Measurements from ENCODE around the gene NDC80.
A peak's percentile ranks its signal among the peaks of the same experiment; 100 is the strongest.
"Not testable (repeated sequence)": the region's sequence is repeated elsewhere in the genome, so short reads cannot be mapped to it uniquely, and the experiment has no call there.

Gene NDC80

GRCh38 chr18:2655178-2655953 is 84.0 kb downstream of the NDC80 start, which contains the start of gene SMCHD1:
Gene SMCHD1 (plus strand): TSS chr18:2655726. CDS start chr18:2656076, 350 bp downstream.
- ATAC-seq (replicated peaks) (peak; percentile 77 to 81), DNase-seq (peak; percentile 93)
- no peaks in the 10 kb centered on the region for H3K27me3 Mint-ChIP-seq
- peak within 1 kb of the TSS; percentile 99 for H3K27ac Mint-ChIP-seq
- H3K4me1 Mint-ChIP-seq = peaks cover 19 to 38% of the 10 kb centered on the region in 2 donors
- H3K4me3 Mint-ChIP-seq = peak within 1 kb of the TSS; percentile 94 to 98
- peaks cover 17 to 18% of the 10 kb centered on the region in 2 donors for H3K36me3 Mint-ChIP-seq
- H3K9me3 Mint-ChIP-seq = no peaks in the 10 kb centered on the region

GRCh38 chr18:2655954-2656236 is 84.5 kb downstream of the NDC80 start:
- peak; percentile 34 to 38 for ATAC-seq (replicated peaks)
- DNase-seq = no peak
- Mint-ChIP-seq H3K27me3 (no peaks in the 10 kb centered on the region), H3K9me3 (peaks cover 0 to 1% of the 10 kb centered on the region in 2 donors), H3K27ac (peak overlapping the region; percentile 99), H3K4me3 (peak overlapping the region; percentile 94 to 98), H3K4me1 (peaks cover 21 to 41% of the 10 kb centered on the region in 2 donors), H3K36me3 (peaks cover 19 to 20% of the 10 kb centered on the region in 2 donors)

GRCh38 chr18:2656237-2656980 is 85.1 kb downstream of the NDC80 start:
- Mint-ChIP-seq H3K36me3 (peaks cover 22 to 23% of the 10 kb centered on the region in 2 donors), H3K27me3 (no peaks in the 10 kb centered on the region), H3K9me3 (peaks cover 0 to 3% of the 10 kb centered on the region in 2 donors), H3K27ac (peak overlapping the region; percentile 99), H3K4me3 (peak overlapping the region; percentile 94 to 98), H3K4me1 (peaks cover 23 to 43% of the 10 kb centered on the region in 2 donors)
- ATAC-seq (replicated peaks) (peak; percentile 13 to 17), DNase-seq (no peak)

- Mint-ChIP-seq H3K9me3 (peaks cover 0 to 3% of the 10 kb centered on the region in 2 donors), H3K4me3 (peak overlapping the region; percentile 94 to 98), H3K36me3 (peaks cover 22 to 25% of the 10 kb centered on the region in 2 donors), H3K27me3 (no peaks in the 10 kb centered on the region), H3K27ac (peak overlapping the region; percentile 99), H3K4me1 (peaks cover 25 to 43% of the 10 kb centered on the region in 2 donors)
- no peak for DNase-seq
- ATAC-seq (replicated peaks) = no peak
Measured at GRCh38 chr18:2656981-2657512, 85.7 kb downstream of the NDC80 start.

- ATAC-seq (replicated peaks) = peak; percentile 34 to 39
- DNase-seq = no peak
Measured at GRCh38 chr18:2657788-2658458, 86.6 kb downstream of the NDC80 start.

GRCh38 chr18:2660849-2661248 is 89.5 kb downstream of the NDC80 start:
- H3K9me3 Mint-ChIP-seq; DNase-seq; H3K27me3 Mint-ChIP-seq; ATAC-seq (replicated peaks): not testable (repeated sequence)
- Mint-ChIP-seq H3K27ac (peak overlapping the region; percentile 65), H3K4me1 (peaks cover 35 to 61% of the 10 kb centered on the region in 2 donors), H3K4me3 (peak overlapping the region in 1 of 2 donors; percentile 18), H3K36me3 (peaks cover 46 to 49% of the 10 kb centered on the region in 2 donors)

More at GRCh38 chr18:2657788-2658458, 86.6 kb downstream of the NDC80 start:
- peaks cover 25 to 28% of the 10 kb centered on the region in 2 donors for H3K36me3 Mint-ChIP-seq
- no peaks in the 10 kb centered on the region for H3K27me3 Mint-ChIP-seq
- H3K27ac Mint-ChIP-seq = peak overlapping the region; percentile 97
- peak overlapping the region; percentile 84 to 92 for H3K4me3 Mint-ChIP-seq
- peaks cover 0 to 3% of the 10 kb centered on the region in 2 donors for H3K9me3 Mint-ChIP-seq
- H3K4me1 Mint-ChIP-seq = peaks cover 27 to 51% of the 10 kb centered on the region in 2 donors

GRCh38 chr18:2662288-2662687 is 90.9 kb downstream of the NDC80 start:
- Mint-ChIP-seq H3K4me1 (peaks cover 31 to 66% of the 10 kb centered on the region in 2 donors), H3K36me3 (peaks cover 43 to 45% of the 10 kb centered on the region in 2 donors)
- ATAC-seq (replicated peaks); DNase-seq; H3K27me3 Mint-ChIP-seq; H3K27ac Mint-ChIP-seq; H3K9me3 Mint-ChIP-seq; H3K4me3 Mint-ChIP-seq: not testable (repeated sequence)

- Mint-ChIP-seq H3K9me3 (peaks cover 0 to 4% of the 10 kb centered on the region in 2 donors), H3K4me1 (peaks cover 30 to 63% of the 10 kb centered on the region in 2 donors), H3K36me3 (peaks cover 40 to 43% of the 10 kb centered on the region in 2 donors), H3K4me3 (peak overlapping the region; percentile 55 to 58), H3K27me3 (no peaks in the 10 kb centered on the region), H3K27ac (peak overlapping the region; percentile 68)
- ATAC-seq (replicated peaks) = peak; percentile 49 to 60
- no peak for DNase-seq
Measured at GRCh38 chr18:2662990-2663389, 91.6 kb downstream of the NDC80 start.

Measured in stimulated activated naive B cell treated with anti-CD40 and anti-IgM and Interleukin-4, amounts not matched to agents 10 μg/mL and 1 μg/mL and 100 μg/mL, for 72 hours (primary cell).